ENCODE results near the gene CRYBG2.

GRCh38 chr1:26356106-26356505, 2.2 kb upstream of the CRYBG2 start:
- no peak for TF ChIP-seq CREM (CRISPR knock-in tag; IDR thresholded peaks at IDR 0.05)
- TF ChIP-seq ZSCAN18 (CRISPR knock-in tag; IDR thresholded peaks at IDR 0.05), result no peak
- TF ChIP-seq NR3C1 (CRISPR knock-in tag; conservative IDR thresholded peaks at IDR 0.05; ENCODE audit: low read depth), result no peak
- TF ChIP-seq HMGXB4 (CRISPR knock-in tag; IDR thresholded peaks at IDR 0.05), result no peak
- TF ChIP-seq CTCF (IDR thresholded peaks at IDR 0.05), result no peak
- no peak for TF ChIP-seq RELA (CRISPR knock-in tag; IDR thresholded peaks at IDR 0.05; ENCODE audit: borderline replicate concordance)
- TF ChIP-seq FOXP4 (CRISPR knock-in tag; IDR thresholded peaks at IDR 0.05), result no peak
- no peak for TF ChIP-seq IRF1 (CRISPR knock-in tag; IDR thresholded peaks at IDR 0.05)
- no peak for TF ChIP-seq ATF6 (CRISPR knock-in tag; IDR thresholded peaks at IDR 0.05)
- TF ChIP-seq ZNF219 (CRISPR knock-in tag; IDR thresholded peaks at IDR 0.05; ENCODE audit: borderline replicate concordance), result no peak
- TF ChIP-seq ZNF512 (CRISPR knock-in tag; IDR thresholded peaks at IDR 0.05; ENCODE audit: borderline replicate concordance), result no peak
- TF ChIP-seq USF2 (CRISPR knock-in tag; IDR thresholded peaks at IDR 0.05), result no peak
- no peak for TF ChIP-seq FOXJ3 (CRISPR knock-in tag; IDR thresholded peaks at IDR 0.05; ENCODE audit: borderline replicate concordance)
- no peak for TF ChIP-seq PREB (CRISPR knock-in tag; IDR thresholded peaks at IDR 0.05; ENCODE audit: borderline replicate concordance)

Data from WTC11 (cell line).